Measurements from ENCODE around the gene ZNF460. TPM values are rescaled to one million over a fixed set of nuclear protein-coding genes. Genes with fewer than 3 reads are reported as not detected.

The ZNF460 gene
- total RNA-seq, 2 experiments from 2014 or later = 64.9 to 65.0 TPM

GRCh38 chr19:57308514-57308913 lies 28.2 kb downstream of the ZNF460 start:
- Mint-ChIP-seq H3K27ac (no peak overlapping the region), H3K27me3 (peaks cover 8% of the 10 kb centered on the region), H3K36me3 (ENCODE audit: low read depth) (peaks cover 29% of the 10 kb centered on the region), H3K9me3 (peaks cover 12% of the 10 kb centered on the region), H3K4me3 (no peak overlapping the region), H3K4me1 (ENCODE audit: low read depth) (no peaks in the 10 kb centered on the region)
- Histone ChIP-seq H3K27me3 (ENCODE audit: control insufficient read depth in 1 of 2, insufficient read depth in 2 of 2, low read length in 2 of 2) (no peaks in the 10 kb centered on the region), H3K4me1 (ENCODE audit: insufficient read depth, low read length) (no peaks in the 10 kb centered on the region), H3K4me3 (ENCODE audit: low read length) (no peak overlapping the region), H3K36me3 (ENCODE audit: insufficient read depth, low read length) (peaks cover 6% of the 10 kb centered on the region), H3K27ac (ENCODE audit: low read depth in 1 of 2, low read length in 2 of 2) (no peak overlapping the region), H3K9me3 (ENCODE audit: control insufficient read depth in 1 of 2, insufficient read depth in 1 of 2, low read length in 2 of 2) (peaks cover 0 to 17% of the 10 kb centered on the region in 2 experiments)
- POLR2A ChIA-PET = no interaction called here
- DNase-seq (no peak), ATAC-seq (ENCODE audit: poor library complexity) (no peak)
- CTCF ChIA-PET = no interaction called here
- intact Hi-C loops (cut with DNase I, micrococcal nuclease) = no loop called here
- TF ChIP-seq CTCF (IDR thresholded peaks at IDR 0.05) = no peak

- no peak for TF ChIP-seq CTCF (IDR thresholded peaks at IDR 0.05)
- H3K27me3 ChIP-seq (ENCODE audit: control insufficient read depth in 1 of 2, insufficient read depth in 2 of 2, low read length in 2 of 2) = no peaks in the 10 kb centered on the region
- intact Hi-C loops (cut with DNase I, micrococcal nuclease) = no loop called here
- H3K9me3 ChIP-seq (ENCODE audit: control insufficient read depth in 1 of 2, insufficient read depth in 1 of 2, low read length in 2 of 2) = peaks cover 0 to 10% of the 10 kb centered on the region in 2 experiments
- Mint-ChIP-seq H3K9me3 (peaks cover 17% of the 10 kb centered on the region), H3K27ac (no peak overlapping the region), H3K27me3 (peaks cover 25% of the 10 kb centered on the region), H3K4me1 (ENCODE audit: low read depth) (no peaks in the 10 kb centered on the region), H3K4me3 (no peak overlapping the region), H3K36me3 (ENCODE audit: low read depth) (peaks cover 10% of the 10 kb centered on the region)
- no peaks in the 10 kb centered on the region for H3K4me1 ChIP-seq (ENCODE audit: insufficient read depth, low read length)
- H3K36me3 ChIP-seq (ENCODE audit: insufficient read depth, low read length) = no peaks in the 10 kb centered on the region
- H3K27ac ChIP-seq (ENCODE audit: low read depth in 1 of 2, low read length in 2 of 2) = no peak overlapping the region
- ATAC-seq (ENCODE audit: poor library complexity) (no peak), DNase-seq (no peak)
- ChIA-PET CTCF (no interaction called here), POLR2A (no interaction called here)
- H3K4me3 ChIP-seq (ENCODE audit: low read length) = no peak overlapping the region
These were observed 30.5 kb downstream of the ZNF460 start for GRCh38 chr19:57310792-57311191.

- Mint-ChIP-seq H3K9me3 (peaks cover 23% of the 10 kb centered on the region), H3K4me1 (ENCODE audit: low read depth) (no peaks in the 10 kb centered on the region), H3K4me3 (no peak overlapping the region), H3K36me3 (ENCODE audit: low read depth) (peaks cover 5% of the 10 kb centered on the region), H3K27ac (no peak overlapping the region), H3K27me3 (peaks cover 50% of the 10 kb centered on the region)
- H3K27me3 ChIP-seq (ENCODE audit: control insufficient read depth in 1 of 2, insufficient read depth in 2 of 2, low read length in 2 of 2) = peaks cover 12 to 14% of the 10 kb centered on the region in 2 experiments
- H3K27ac ChIP-seq (ENCODE audit: low read depth in 1 of 2, low read length in 2 of 2) = no peak overlapping the region
- CTCF ChIA-PET = no interaction called here
- TF ChIP-seq CTCF (IDR thresholded peaks at IDR 0.05) = no peak
- POLR2A ChIA-PET = no interaction called here
- no peak for DNase-seq
- no peaks in the 10 kb centered on the region for H3K4me1 ChIP-seq (ENCODE audit: insufficient read depth, low read length)
- no peak overlapping the region for H3K4me3 ChIP-seq (ENCODE audit: low read length)
- peaks cover 7 to 16% of the 10 kb centered on the region in 2 experiments for H3K9me3 ChIP-seq (ENCODE audit: control insufficient read depth in 1 of 2, insufficient read depth in 1 of 2, low read length in 2 of 2)
- H3K36me3 ChIP-seq (ENCODE audit: insufficient read depth, low read length) = no peaks in the 10 kb centered on the region
- no peak for ATAC-seq (ENCODE audit: poor library complexity)
- intact Hi-C loops (cut with DNase I, micrococcal nuclease) = no loop called here
These were observed 33.9 kb downstream of the ZNF460 start for GRCh38 chr19:57314146-57314545.
